ENCODE results near the gene SPEM3. TPM values are rescaled to one million over a fixed set of nuclear protein-coding genes. Genes with fewer than 3 reads are reported as not detected.

The SPEM3 gene
- total RNA-seq, 1 experiment from 2014 or later, result not detected

- DNase-seq (ENCODE audit: extremely low read depth, low read depth), result no peak
These were observed 25.0 kb upstream of the SPEM3 start for GRCh38 chr17:7403727-7403976.

- peak; percentile 99 for DNase-seq (ENCODE audit: extremely low read depth, low read depth)
These were observed 24.5 kb upstream of the SPEM3 start, which contains the start of gene TMEM256 for GRCh38 chr17:7403977-7404736. TMEM256 (minus strand) TSS chr17:7404097; CDS start chr17:7404084, 13 bp downstream.

GRCh38 chr17:7404737-7405349, 23.8 kb upstream of the SPEM3 start:
- no peak for DNase-seq (ENCODE audit: extremely low read depth, low read depth)

GRCh38 chr17:7405350-7406234, 23.1 kb upstream of the SPEM3 start:
- DNase-seq (ENCODE audit: extremely low read depth, low read depth), result no peak

- no peak for DNase-seq (ENCODE audit: extremely low read depth, low read depth)
These were observed 22.3 kb upstream of the SPEM3 start for GRCh38 chr17:7406235-7406825.

GRCh38 chr17:7407082-7407481, 21.6 kb upstream of the SPEM3 start:
- DNase-seq (ENCODE audit: extremely low read depth, low read depth), result no peak

- no peak for DNase-seq (ENCODE audit: extremely low read depth, low read depth)
These were observed 21.0 kb upstream of the SPEM3 start, which contains the start of gene NLGN2 for GRCh38 chr17:7407485-7408251. NLGN2 (plus strand) TSS chr17:7407845; CDS start chr17:7408256, 411 bp downstream.

- DNase-seq (ENCODE audit: extremely low read depth, low read depth), result no peak
These were observed 20.4 kb upstream of the SPEM3 start for GRCh38 chr17:7408252-7408727.

- DNase-seq (ENCODE audit: extremely low read depth, low read depth), result no peak
These were observed 19.8 kb upstream of the SPEM3 start for GRCh38 chr17:7408863-7409262.

GRCh38 chr17:7409716-7410115, 18.9 kb upstream of the SPEM3 start:
- DNase-seq (ENCODE audit: extremely low read depth, low read depth), result no peak

GRCh38 chr17:7410634-7411426, 17.8 kb upstream of the SPEM3 start:
- no peak for DNase-seq (ENCODE audit: extremely low read depth, low read depth)

- no peak for DNase-seq (ENCODE audit: extremely low read depth, low read depth)
These were observed 17.3 kb upstream of the SPEM3 start for GRCh38 chr17:7411427-7411750.

GRCh38 chr17:7413346-7413985, 15.2 kb upstream of the SPEM3 start:
- no peak for DNase-seq (ENCODE audit: extremely low read depth, low read depth)

- DNase-seq (ENCODE audit: extremely low read depth, low read depth), result no peak
These were observed 13.8 kb upstream of the SPEM3 start for GRCh38 chr17:7414837-7415236.

- DNase-seq (ENCODE audit: extremely low read depth, low read depth), result no peak
These were observed 12.9 kb upstream of the SPEM3 start for GRCh38 chr17:7415784-7416183.

- DNase-seq (ENCODE audit: extremely low read depth, low read depth), result no peak
These were observed 12.3 kb upstream of the SPEM3 start for GRCh38 chr17:7416323-7416722.

GRCh38 chr17:7417056-7417655, 11.5 kb upstream of the SPEM3 start:
- DNase-seq (ENCODE audit: extremely low read depth, low read depth), result no peak

GRCh38 chr17:7418472-7419152, 10.0 kb upstream of the SPEM3 start:
- no peak for DNase-seq (ENCODE audit: extremely low read depth, low read depth)
